ENCODE results near the gene TLK1.

GRCh38 chr2:171160119-171160955 is at the start of gene TLK1:
- TF ChIP-seq, protein P1, sequence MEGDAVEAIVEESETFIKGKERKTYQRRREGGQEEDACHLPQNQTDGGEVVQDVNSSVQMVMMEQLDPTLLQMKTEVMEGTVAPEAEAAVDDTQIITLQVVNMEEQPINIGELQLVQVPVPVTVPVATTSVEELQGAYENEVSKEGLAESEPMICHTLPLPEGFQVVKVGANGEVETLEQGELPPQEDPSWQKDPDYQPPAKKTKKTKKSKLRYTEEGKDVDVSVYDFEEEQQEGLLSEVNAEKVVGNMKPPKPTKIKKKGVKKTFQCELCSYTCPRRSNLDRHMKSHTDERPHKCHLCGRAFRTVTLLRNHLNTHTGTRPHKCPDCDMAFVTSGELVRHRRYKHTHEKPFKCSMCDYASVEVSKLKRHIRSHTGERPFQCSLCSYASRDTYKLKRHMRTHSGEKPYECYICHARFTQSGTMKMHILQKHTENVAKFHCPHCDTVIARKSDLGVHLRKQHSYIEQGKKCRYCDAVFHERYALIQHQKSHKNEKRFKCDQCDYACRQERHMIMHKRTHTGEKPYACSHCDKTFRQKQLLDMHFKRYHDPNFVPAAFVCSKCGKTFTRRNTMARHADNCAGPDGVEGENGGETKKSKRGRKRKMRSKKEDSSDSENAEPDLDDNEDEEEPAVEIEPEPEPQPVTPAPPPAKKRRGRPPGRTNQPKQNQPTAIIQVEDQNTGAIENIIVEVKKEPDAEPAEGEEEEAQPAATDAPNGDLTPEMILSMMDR (IDR thresholded peaks at IDR 0.05; ENCODE audit: poor library complexity, severe bottlenecking): peak; percentile 34
- peak; percentile 52 for TF ChIP-seq TAF1 (IDR thresholded peaks at IDR 0.05; ENCODE audit: low read depth)
- no peak for TF ChIP-seq SMC3 (conservative IDR thresholded peaks at IDR 0.05; ENCODE audit: poor library complexity)
- TF ChIP-seq MXI1 (conservative IDR thresholded peaks at IDR 0.05; ENCODE audit: poor library complexity, severe bottlenecking): peak; percentile 49

Data from neural cell (in vitro differentiated cells).